Middle frontal gyrus (tissue), 1 donor: ENCODE data around the gene RND1.

Source experiments
- DNase-seq: peaks from one replicate; pipeline ENCODE4 v3.0.0-alpha.2; 2015; ENCODE audit warnings: low spot score; ENCODE audit errors: extremely low spot score

RND1 gene

DNA sequence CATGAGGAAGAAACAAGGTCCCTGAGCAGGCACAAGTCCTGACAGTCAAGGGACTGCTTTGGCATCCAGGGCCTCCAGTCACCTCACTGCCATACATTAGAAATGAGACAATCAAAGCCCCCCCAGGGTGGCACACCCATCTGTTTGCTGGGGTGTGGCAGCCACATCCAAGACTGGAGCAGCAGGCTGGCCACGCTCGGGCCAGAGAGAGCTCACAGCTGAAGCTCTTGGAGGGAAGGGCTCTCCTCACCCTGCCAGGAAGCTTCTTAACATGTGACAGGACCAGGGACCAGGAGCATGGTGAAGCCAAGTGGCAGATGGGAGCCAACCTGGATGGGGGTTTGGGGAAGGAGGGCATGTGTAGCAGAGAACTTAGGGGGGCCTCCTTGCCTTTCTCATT is 37.4 kb downstream of the RND1 start:
- DNase-seq = no peak

DNA sequence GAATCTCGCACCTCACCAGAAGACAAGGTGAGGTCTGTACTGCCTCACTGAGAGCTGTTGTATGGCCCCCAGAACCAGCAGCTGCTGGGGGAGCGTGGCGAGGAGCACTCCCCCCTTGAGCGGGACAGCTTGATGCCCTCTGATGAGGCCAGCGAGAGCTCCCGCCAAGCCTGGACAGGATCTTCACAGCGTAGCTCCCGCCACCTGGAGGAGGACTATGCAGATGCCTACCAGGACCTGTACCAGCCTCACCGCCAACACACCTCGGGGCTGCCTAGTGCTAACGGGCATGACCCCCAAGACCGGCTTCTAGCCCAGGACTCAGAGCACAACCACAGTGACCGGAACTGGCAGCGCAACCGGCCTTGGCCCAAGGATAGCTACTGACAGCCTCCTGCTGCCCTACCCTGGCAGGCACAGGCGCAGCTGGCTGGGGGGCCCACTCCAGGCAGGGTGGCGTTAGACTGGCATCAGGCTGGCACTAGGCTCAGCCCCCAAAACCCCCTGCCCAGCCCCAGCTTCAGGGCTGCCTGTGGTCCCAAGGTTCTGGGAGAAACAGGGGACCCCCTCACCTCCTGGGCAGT is 38.1 kb downstream of the RND1 start:
- no peak for DNase-seq

DNA sequence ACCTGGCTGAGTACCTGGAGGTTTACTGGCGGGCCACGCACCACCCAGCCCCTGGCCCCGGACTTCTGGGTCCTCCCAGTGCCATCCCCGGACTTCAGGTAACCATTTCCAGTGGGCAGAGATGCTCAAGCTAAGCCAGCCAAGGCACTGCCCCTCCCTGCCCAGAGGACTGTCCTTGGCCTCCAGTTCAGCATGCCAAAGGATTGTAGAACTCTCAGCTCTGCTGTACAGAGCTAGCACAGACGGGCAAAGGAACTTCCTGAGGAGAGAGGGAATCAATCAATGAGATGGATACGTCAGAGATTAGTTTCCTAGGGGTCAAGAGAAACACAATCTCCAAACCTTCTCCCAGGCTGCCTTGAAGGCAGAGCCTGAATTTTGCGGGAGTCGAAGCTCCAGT is 38.6 kb downstream of the RND1 start:
- DNase-seq = no peak

GRCh38 chr12:48826209-48826855 is 39.3 kb downstream of the RND1 start:
- DNase-seq = no peak

GRCh38 chr12:48824905-48825304 is 40.8 kb downstream of the RND1 start:
- no peak for DNase-seq

DNA sequence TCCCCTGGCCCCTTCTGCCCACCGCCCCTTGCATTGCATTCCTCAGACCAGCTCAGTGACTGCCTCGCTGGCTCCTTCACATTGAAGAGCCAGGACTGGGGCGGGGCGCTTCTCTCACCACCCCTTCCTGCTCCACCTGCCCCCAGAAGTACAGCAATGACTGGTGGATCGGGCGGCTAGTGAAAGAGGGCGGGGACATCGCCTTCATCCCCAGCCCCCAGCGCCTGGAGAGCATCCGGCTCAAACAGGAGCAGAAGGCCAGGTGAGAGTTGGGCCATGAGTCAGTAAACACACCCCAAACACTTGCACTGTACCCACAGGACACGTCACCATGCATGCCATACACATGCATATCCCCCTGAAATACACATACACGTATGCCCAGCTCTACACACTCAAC is 41.6 kb downstream of the RND1 start:
- no peak for DNase-seq

DNA sequence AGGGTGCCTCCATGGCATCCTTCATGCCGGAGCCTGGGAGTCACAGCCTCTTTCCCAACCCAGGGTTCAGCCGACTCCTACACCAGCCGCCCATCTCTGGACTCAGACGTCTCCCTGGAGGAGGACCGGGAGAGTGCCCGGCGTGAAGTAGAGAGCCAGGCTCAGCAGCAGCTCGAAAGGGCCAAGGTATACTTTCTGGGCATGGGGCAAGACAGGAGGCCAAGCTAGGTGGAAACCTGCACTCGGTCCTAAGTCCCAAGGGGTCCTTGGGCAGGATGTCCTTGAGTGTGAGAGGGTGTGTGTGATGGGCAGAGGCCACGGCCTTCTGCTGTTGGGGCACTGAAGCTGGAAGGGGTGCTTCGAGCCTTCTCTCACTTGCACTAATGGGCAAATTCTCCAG is 42.4 kb downstream of the RND1 start:
- no peak for DNase-seq

DNA sequence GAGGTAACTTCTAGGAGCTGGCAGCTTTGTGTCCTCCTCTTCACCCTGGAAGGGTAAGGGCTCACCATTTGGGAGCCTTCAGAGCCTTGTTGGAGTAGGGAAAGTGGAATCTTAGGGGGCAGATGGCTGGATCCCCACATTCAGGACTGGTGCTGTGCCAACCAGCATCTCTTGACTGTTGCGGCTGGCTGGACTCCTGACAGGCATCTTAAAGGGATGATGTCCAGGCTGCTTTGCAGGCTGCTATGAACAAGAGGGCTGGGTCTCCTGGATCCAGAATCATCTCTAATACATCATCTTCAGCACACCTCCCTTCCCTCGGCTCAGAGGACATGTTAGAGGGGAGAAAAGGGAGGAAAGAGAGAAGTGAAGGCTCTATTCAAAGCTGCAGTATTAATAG is 43.0 kb downstream of the RND1 start:
- no peak for DNase-seq

DNA sequence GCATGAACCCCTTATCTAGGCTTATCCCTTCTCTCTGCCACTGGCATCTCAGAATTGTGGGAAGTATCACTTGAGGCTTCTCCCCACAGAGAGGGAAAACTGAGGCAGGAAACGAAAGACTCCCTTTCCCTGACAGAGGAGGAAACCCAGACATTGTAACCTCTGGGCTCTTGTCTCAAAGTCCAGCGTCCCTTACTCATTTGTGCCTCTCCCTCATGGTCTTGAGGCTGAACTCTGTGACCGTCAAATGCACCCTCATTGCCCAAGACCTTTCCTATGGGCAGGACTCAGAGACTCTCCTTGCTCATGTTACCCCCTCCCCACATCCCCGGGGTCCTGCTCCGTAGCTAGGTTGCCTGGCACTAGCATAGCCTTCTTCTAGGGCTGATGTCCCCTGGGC is 43.5 kb downstream of the RND1 start:
- DNase-seq = no peak

DNA sequence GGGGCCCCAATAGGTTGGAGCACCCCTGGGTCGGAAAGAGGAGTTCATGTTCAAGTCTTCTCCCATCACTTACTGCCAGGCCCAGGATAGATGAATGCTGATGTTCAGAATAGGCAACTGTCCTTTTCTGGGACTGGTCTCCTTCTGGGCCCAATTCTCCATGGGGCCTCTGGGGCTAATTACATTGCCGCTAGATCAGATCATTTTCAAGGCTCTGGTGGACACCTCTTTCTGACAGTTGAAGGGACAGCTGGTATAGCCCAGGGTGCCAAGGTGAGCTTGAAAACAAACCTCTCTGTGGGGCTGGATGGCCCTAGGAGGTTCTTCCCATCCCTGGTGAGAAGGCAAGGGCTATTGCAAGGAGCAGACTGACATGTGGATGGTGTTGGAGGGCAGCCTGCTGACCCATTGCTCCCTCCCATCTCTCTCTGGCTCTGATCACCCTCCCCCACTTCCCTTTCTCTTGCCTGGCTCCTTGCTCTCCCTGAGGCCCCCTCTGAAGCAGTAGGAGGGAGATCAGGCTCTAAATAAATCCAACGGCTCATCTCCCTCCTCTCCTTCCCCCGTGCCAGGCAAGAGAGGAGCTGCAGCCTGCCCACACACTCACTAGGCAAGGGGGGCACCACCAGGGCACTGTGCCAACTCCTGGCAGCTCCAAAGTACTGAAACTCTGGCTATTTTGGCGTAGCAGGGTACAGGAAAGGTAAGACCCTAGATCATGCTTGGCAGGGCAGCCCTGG is 45.5 kb downstream of the RND1 start:
- no peak for DNase-seq

DNA sequence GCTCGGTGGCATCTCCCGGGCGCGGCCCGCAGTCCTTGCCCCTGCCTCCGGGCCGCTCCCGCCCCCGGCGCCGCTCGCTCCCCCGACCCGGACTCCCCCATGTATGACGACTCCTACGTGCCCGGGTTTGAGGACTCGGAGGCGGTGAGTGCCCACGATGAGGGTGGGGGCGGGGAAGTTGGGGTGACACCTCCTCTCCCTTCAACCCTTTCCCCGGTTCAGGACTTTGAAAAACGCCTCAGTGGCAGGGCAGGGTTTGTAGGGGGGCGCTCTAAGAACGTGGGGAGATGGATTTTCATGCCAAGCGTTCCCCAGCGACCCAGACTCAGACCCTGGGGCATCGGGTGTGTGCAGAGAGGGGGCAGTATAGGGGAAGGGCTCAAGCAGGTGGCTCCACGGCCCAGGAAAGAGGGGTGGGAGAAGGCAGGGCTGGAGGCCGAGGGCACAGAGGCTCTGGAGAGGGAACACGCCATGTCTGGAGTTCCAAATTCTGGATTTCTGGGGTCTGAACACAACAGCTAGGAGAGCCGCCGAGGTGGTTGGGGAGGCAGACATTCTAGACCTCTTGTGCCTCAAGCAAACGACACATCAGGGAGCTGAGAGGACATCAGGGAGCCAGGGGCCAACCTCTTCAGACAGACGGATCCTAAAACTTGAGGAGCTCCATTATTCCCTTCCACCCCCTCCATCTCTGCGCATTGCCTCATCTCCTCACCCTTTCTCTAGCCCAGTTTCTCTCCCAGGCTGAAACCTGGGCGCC is 46.7 kb downstream of the RND1 start:
- no peak for DNase-seq

- no peak for DNase-seq
Observed at GRCh38 chr12:48817873-48818830, 47.5 kb downstream of the RND1 start, which contains the start of gene CACNB3. CACNB3 (plus strand) TSS chr12:48818496; CDS start chr12:48818930, 434 bp downstream.

DNA sequence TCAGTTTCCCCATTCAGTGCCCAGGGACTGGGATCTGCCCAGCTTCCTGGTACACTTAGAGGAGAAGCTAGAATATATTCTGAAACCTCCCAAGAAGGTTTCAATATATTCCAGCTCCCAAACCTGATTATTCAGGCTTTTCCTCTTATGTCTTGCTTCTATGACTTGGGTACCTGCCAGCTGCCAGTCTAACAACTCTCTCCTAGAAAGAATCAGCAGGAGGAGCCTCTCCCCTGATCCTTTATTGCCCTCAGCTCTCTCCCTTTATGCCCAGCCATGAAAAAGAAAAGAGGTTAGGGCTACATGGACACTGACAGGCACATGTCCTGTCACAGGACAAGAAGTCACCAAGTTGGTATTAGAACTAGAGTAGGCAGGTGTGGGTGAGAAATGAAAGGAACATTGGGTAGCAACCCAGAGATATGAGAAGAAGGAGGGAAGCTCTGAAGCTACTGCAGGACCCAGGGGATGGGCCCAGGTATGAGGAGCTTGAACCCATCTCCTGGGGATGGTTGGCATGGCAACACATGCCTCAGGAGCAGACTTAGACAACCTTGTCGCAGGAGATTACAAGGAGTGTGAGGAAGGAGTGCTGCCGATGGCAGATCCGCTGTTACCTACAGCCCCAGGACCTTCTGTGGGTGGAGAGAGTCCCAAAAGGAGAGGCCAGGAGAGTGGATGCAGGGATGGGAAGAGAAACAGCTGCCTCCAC is 49.4 kb downstream of the RND1 start:
- no peak for DNase-seq

DNA sequence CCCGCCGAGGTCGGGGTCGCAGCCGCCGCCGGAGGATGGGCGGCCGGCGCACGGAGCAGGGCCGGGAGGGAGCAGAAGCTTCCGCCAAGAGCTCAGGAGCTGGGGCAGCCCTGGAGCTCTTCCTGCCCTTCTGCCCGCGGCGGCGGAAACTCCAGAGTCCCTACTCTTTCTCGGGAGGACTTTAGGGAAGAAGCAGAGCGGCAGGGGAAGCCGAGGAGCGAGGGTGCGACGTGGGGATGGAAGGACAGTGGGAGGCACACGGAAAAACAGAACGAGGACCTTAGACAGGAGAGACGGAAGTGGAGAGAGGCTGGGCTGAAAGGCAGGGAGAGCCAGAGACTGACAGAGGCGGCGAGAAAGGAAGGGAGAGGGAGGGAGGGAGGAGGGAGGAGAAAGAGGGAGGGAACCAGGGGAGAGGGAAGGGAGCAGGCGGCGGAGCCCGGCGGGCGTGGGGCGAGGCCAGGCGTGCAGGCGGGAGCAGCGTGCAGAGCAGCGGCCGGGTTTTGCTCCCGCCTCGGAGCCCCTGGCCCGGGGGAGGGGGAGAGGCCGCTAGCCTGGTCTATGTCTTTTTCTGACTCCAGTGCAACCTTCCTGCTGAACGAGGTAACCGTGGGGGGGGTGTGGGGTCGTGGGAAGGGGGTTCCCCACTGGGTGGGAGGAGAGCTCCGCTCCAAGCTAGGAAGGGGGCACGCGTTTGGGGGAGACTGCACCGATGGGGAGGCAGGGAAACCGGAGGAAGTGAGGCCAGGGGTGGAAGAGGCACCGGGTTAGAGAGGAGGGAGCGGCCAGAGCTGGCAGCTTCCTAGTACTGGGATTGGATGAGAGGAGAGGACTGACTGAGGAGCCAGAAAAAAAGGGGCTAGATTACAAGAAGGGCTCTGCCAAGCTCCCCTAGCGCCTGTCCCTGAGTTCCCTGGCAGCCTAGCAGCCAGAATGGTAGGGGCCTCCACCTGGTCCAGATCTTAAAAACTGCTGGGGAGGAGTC is 50.3 kb downstream of the RND1 start:
- peak; percentile 32 for DNase-seq

GRCh38 chr12:48814262-48815125 is 51.2 kb downstream of the RND1 start:
- DNase-seq = no peak

DNA sequence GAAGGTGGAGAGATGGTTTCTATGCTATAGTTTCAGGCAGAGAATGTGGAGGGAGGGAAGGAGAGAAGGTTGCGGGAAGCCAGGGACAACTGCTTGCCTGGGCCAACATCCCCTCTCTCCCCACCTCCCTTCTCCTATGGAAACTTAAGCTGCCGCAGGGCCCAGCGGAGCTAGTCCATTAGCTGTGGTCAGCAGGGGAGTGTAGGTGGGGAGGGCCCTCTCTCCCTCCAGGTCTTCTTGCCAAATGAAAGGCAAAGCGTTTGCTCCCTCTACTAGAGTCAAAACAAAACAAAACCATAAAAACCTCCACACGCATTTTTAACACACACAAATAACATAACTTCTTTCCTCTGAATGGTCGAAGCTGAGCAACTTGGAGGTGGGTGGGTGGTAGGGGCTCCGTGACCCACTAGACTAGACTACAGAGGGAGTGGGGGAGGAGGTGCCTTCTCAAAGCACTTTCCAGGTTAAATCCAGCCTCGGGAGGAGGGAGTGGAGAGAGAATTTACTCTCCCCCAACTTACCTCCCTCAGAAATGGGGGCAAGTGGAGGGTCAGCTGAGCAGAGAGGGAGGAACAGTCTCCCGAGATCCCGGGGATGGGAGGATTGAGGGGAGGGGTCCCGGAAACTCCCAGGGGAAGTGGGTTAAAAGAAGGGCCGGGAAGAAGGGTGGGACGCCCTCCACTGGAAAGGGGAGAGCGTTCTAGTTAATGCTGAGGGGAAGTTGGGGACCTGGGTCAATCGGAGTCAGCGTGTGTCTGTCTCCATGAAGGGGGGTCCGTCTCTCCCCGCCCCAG is 52.0 kb downstream of the RND1 start:
- no peak for DNase-seq

DNA sequence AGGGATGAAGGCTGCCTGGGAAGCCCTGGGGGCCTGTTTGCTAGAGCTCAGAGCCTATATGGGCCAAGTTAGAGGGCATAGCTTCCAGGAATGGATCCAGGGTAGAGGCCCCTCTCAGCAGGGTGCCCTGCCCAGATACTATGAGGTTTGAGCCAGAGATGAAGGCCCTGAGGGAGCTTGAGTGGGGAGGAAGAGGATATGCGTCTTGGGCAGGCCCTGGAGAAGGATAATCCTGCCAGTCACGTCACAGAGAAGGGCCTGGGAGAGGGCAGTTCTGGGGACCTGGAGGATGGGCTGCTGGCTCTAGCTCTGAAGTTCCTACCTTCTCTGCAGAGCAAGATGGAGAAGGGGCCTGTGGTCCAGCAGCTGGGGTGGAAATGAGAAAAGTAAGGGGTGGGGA is 53.3 kb downstream of the RND1 start:
- no peak for DNase-seq
